ENCODE data around the gene MOGAT3. TPM values are rescaled to one million over a fixed set of nuclear protein-coding genes. Genes with fewer than 3 reads are reported as not detected.

MOGAT3 gene
- total RNA-seq, 1 experiment from 2014 or later: 0.81 TPM

DNA sequence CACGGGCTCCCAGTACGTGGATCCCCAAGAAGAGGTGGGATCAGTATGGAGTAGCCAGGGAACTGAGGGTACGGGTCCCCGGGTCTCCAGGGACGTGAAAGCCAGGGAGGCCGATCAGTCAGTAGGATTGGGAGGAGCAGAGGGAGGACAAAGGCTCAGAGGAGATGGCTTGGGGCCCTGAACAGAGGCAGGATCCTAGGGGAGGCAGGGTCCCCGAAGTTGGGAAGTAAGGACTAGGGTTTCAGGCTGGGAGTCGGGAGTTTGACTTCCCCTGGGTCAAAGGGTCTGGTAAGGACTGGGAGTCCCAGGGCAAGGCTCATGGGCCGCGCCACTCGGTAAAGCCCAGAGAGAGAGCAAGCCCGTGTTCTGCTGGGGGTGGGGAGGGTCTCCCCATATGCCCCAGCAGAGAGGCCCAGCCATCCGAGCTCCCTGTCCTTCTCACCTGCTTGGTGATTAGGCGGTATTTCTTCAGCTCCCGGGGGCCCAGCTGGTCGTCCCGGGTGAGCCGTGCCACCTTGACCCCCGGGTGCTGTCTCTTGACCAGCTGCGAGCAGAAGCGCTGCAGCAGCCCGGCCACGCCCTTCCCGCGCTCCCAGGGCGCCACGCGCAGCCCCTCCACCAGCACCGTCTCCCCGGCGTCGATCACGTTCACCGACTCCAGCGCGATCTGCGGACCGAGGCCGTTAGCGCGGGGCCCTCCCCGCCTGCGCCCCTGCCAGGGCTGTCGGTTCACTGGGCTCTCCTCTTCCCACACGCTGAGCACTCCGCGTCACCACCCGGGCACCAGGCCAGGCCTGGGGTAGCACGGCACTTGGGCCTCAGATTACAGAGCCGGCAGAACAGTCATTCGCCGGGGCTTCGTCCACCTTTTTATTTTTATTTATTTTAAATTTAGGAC, 27.7 kb downstream of the MOGAT3 start:
- H3K4me1 Mint-ChIP-seq: peaks cover 48% of the 10 kb centered on the region
- ATAC-seq (no peak), DNase-seq (ENCODE audit: low spot score) (peak; percentile 18)
- no peaks in the 10 kb centered on the region for H3K9me3 Mint-ChIP-seq
- peaks cover 100% of the 10 kb centered on the region for H3K27me3 Mint-ChIP-seq (ENCODE audit: low read depth)
- TF ChIP-seq MAX (CRISPR knock-in tag; IDR thresholded peaks at IDR 0.05) (peak; percentile 22; the same call in 1 of the 2 replicates), TCF7 (CRISPR knock-in tag; IDR thresholded peaks at IDR 0.05; ENCODE audit: low read depth) (no peak)
- CTCF ChIA-PET: interaction anchor here (0.7 to 6.9 kb wide), 19 partner anchors 8 to 337 kb away, joined by 3 to 86 read pairs (median 9); partner anchors contain the start of genes PLOD3, TRIM56, VGF and ZNHIT1
- H3K4me3 Mint-ChIP-seq: peak overlapping the region; percentile 74
- H3K36me3 Mint-ChIP-seq: no peaks in the 10 kb centered on the region
- no peak overlapping the region for H3K27ac Mint-ChIP-seq
- POLR2A ChIA-PET: interaction anchor here (0.9 to 2.2 kb wide), 5 partner anchors 8 to 45 kb away, joined by 3 to 14 read pairs (median 4); partner anchors contain the start of genes PLOD3, VGF and ZNHIT1

DNA sequence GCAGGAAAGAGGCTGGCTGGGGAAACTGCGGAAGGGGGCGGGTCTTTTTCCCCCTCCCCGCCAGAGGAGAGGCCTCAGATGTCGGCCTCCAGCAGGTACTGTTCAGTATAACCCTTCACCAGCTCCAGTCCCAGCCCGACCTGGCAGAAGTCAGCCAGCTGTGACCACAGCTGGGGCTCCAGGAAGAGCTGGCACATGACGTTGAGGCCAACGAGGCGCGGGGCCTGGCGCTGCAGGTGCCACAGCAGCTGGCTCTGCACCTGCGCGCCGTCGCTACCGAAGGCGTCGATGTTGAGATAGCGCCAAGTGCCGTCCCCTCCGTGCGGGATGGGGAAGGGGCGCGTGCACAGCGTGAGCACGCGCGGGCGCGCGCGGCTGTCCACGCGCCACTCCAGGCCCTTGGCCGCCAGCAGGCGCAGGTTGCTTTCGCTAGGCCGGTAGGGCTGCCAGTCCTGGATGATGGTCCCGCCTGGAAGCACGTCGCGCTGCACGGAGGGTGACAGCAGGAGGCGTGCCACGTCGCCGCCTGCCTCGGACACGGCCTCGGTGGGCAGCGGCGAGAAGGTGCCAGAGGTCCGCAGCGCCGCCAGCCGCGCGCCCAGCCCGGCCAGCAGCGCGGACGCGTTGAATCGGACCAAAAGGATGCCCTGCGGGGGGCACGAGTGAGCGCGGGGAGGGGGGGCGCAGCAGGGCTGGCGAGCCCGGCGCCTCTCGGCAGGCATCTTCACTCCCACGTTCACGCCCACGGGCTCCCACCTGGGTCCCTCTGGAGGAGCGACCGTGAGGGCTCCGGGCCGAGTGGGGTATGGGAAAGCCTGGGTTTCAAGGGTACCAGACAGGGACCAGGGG, 28.6 kb downstream of the MOGAT3 start:
- CTCF ChIA-PET: interaction anchor here (0.7 to 6.9 kb wide), 13 partner anchors 9 to 111 kb away, joined by 3 to 86 read pairs (median 16); partner anchors contain the start of gene AP1S1
- POLR2A ChIA-PET: interaction anchor here (0.9 to 2.0 kb wide), 4 partner anchors 10 to 28 kb away, joined by 3 to 15 read pairs (median 4); no protein-coding TSS in a partner anchor
- ATAC-seq (peak; percentile 13), DNase-seq (ENCODE audit: low spot score) (peak; percentile 58)
- H3K36me3 Mint-ChIP-seq: no peaks in the 10 kb centered on the region
- no peaks in the 10 kb centered on the region for H3K9me3 Mint-ChIP-seq
- peaks cover 57% of the 10 kb centered on the region for H3K4me1 Mint-ChIP-seq
- H3K27ac Mint-ChIP-seq: no peak overlapping the region
- H3K4me3 Mint-ChIP-seq: peak overlapping the region; percentile 74
- peaks cover 100% of the 10 kb centered on the region for H3K27me3 Mint-ChIP-seq (ENCODE audit: low read depth)
- TF ChIP-seq NR2C2 (CRISPR knock-in tag; IDR thresholded peaks at IDR 0.05): no peak
- TF ChIP-seq MAX (CRISPR knock-in tag; IDR thresholded peaks at IDR 0.05): peak; percentile 83
- TF ChIP-seq, protein P1, sequence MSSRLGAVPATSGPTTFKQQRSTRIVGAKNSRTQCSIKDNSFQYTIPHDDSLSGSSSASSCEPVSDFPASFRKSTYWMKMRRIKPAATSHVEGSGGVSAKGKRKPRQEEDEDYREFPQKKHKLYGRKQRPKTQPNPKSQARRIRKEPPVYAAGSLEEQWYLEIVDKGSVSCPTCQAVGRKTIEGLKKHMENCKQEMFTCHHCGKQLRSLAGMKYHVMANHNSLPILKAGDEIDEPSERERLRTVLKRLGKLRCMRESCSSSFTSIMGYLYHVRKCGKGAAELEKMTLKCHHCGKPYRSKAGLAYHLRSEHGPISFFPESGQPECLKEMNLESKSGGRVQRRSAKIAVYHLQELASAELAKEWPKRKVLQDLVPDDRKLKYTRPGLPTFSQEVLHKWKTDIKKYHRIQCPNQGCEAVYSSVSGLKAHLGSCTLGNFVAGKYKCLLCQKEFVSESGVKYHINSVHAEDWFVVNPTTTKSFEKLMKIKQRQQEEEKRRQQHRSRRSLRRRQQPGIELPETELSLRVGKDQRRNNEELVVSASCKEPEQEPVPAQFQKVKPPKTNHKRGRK (CRISPR knock-in tag; IDR thresholded peaks at IDR 0.05; ENCODE audit: borderline replicate concordance): no peak
- TF ChIP-seq, protein P2, sequence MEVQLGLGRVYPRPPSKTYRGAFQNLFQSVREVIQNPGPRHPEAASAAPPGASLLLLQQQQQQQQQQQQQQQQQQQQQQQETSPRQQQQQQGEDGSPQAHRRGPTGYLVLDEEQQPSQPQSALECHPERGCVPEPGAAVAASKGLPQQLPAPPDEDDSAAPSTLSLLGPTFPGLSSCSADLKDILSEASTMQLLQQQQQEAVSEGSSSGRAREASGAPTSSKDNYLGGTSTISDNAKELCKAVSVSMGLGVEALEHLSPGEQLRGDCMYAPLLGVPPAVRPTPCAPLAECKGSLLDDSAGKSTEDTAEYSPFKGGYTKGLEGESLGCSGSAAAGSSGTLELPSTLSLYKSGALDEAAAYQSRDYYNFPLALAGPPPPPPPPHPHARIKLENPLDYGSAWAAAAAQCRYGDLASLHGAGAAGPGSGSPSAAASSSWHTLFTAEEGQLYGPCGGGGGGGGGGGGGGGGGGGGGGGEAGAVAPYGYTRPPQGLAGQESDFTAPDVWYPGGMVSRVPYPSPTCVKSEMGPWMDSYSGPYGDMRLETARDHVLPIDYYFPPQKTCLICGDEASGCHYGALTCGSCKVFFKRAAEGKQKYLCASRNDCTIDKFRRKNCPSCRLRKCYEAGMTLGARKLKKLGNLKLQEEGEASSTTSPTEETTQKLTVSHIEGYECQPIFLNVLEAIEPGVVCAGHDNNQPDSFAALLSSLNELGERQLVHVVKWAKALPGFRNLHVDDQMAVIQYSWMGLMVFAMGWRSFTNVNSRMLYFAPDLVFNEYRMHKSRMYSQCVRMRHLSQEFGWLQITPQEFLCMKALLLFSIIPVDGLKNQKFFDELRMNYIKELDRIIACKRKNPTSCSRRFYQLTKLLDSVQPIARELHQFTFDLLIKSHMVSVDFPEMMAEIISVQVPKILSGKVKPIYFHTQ (CRISPR knock-in tag; IDR thresholded peaks at IDR 0.05): no peak
- TF ChIP-seq RORB (CRISPR knock-in tag; IDR thresholded peaks at IDR 0.05): no peak
- TF ChIP-seq NFATC4 (CRISPR knock-in tag; IDR thresholded peaks at IDR 0.05): no peak
- no peak for TF ChIP-seq E2F5 (CRISPR knock-in tag; IDR thresholded peaks at IDR 0.05)
- TF ChIP-seq ELF4 (CRISPR knock-in tag; IDR thresholded peaks at IDR 0.05; ENCODE audit: low read depth): no peak
- TF ChIP-seq OVOL2 (CRISPR knock-in tag; IDR thresholded peaks at IDR 0.05; ENCODE audit: borderline replicate concordance): no peak
- TF ChIP-seq ETV6 (CRISPR knock-in tag; IDR thresholded peaks at IDR 0.05): peak; percentile 28; the same call in 1 of the 2 replicates
- no peak for TF ChIP-seq JUN (CRISPR knock-in tag; IDR thresholded peaks at IDR 0.05)
- TF ChIP-seq SMAD4 (CRISPR knock-in tag; IDR thresholded peaks at IDR 0.05): no peak
- no peak for TF ChIP-seq CREM (CRISPR knock-in tag; IDR thresholded peaks at IDR 0.05)
- TF ChIP-seq SP1 (CRISPR knock-in tag; conservative IDR thresholded peaks at IDR 0.05): no peak
- no peak for TF ChIP-seq ATF3 (CRISPR knock-in tag; conservative IDR thresholded peaks at IDR 0.05)
- no peak for TF ChIP-seq ZNF281 (CRISPR knock-in tag; IDR thresholded peaks at IDR 0.05)
- TF ChIP-seq GABPB1 (CRISPR knock-in tag; IDR thresholded peaks at IDR 0.05): no peak
- no peak for TF ChIP-seq TP53 (CRISPR knock-in tag; IDR thresholded peaks at IDR 0.05)
- TF ChIP-seq TCF7 (CRISPR knock-in tag; IDR thresholded peaks at IDR 0.05; ENCODE audit: low read depth): 0 out of 2 replicates have a peak, but pooled peaks have one; percentile 18
- TF ChIP-seq, protein P3, sequence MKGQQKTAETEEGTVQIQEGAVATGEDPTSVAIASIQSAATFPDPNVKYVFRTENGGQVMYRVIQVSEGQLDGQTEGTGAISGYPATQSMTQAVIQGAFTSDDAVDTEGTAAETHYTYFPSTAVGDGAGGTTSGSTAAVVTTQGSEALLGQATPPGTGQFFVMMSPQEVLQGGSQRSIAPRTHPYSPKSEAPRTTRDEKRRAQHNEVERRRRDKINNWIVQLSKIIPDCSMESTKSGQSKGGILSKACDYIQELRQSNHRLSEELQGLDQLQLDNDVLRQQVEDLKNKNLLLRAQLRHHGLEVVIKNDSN (CRISPR knock-in tag; IDR thresholded peaks at IDR 0.05): no peak; the same call in 1 of the 2 replicates
- TF ChIP-seq ZNF121 (CRISPR knock-in tag; IDR thresholded peaks at IDR 0.05): no peak
- TF ChIP-seq ZNF138 (CRISPR knock-in tag; conservative IDR thresholded peaks at IDR 0.05): no peak
